Adrenal gland (tissue), 19 donors: ENCODE results near the gene TFF2. TPM values are rescaled to one million over a fixed set of nuclear protein-coding genes. Genes with fewer than 3 reads are reported as not detected.

ENCODE experiments used
- DNase-seq, 7 donors: peaks; one replicate each; pipeline ENCODE4 v3.0.0-alpha.2; 2019 to 2020
- H3K27ac ChIP-seq, 5 donors: fragments of 200-600 bp; sonication (generic) in 4 of 5; 1 replicate in 3 of 5; 2 replicates in 2 of 5; pipeline versions ENCODE4 v1.5.1 to v1.8.0; 2016 to 2020; ENCODE audit warnings: mild to moderate bottlenecking in 1 of 5
- H3K27me3 ChIP-seq: fragments of 200-600 bp; 2 replicates; pipeline ENCODE4 v1.8.0; 2021
- H3K36me3 ChIP-seq, 2 donors: fragments of 200-600 bp; replicated peaks in 1 of 2; 1 replicate in 1 of 2; 2 replicates in 1 of 2; pipeline versions ENCODE4 v1.5.1 to v1.8.0; 2018 to 2022
- H3K4me1 ChIP-seq, 2 donors: fragments of 200-600 bp; replicated peaks in 1 of 2; 1 replicate in 1 of 2; 2 replicates in 1 of 2; pipeline versions ENCODE4 v1.5.1 to v1.8.0; 2018 to 2021
- H3K4me3 ChIP-seq, 4 donors: fragments of 200-600 bp; sonication (generic) in 3 of 4; one replicate each; pipeline ENCODE4 v1.5.1; 2016 to 2018
- H3K9me3 ChIP-seq, 3 donors: fragments of 200-600 bp; sonication (generic) in 1 of 3; replicated peaks in 1 of 3; 1 replicate in 2 of 3; 2 replicates in 1 of 3; pipeline versions ENCODE4 v1.5.1 to v1.8.0; 2016 to 2021
- POLR2A ChIP-seq, 2 donors: fragments of 450-650 bp; IDR thresholded peaks; one replicate each; pipeline ENCODE4 v1.6.1; 2017; ENCODE audit warnings: antibody characterized with exemption in 2 of 2, mild to moderate bottlenecking in 2 of 2, moderate library complexity in 1 of 2
- WGBS, 4 donors: extraction: QIAGEN DNeasy Blood & Tissue Kit in 2 of 4; methylation state at CpG; one replicate each; pipeline versions ENCODE4 v1.1.5 to v1.1.7; 2013 to 2017; 5-methylcytosine and 5-hydroxymethylcytosine counted together
- intact Hi-C, 2 donors: fragments of 100-400 bp; cut with DNase I; formaldehyde crosslinking; loops; one replicate each; pipeline versions ENCODE4 v1.14.1 to v1.15.0; 2022 to 2023
- long read RNA-seq, 10 donors: library from polyadenylated mRNA in 3 of 10; unstranded in 2 of 10; stranded (forward) in 1 of 10; transcript quantifications; one replicate each; pipeline ENCODE4 v2.0.0 and lab custom pipeline, GENCODE V29; 2021 to 2026
- polyA plus RNA-seq, 3 donors: library from polyadenylated mRNA; stranded (reverse); fragments of 200-250 nt in 2 of 3; fragments of 350-450 nt in 1 of 3; fragmentation: Illumina TruSeq in 1 of 3; extraction: RNeasy Lipid Tissue Mini Kit (QIAGEN cat#74804) in 1 of 3; gene quantifications; one replicate each; pipeline ENCODE4 v1.2.3, GENCODE V29; 2013 to 2014
- total RNA-seq, 9 donors: library from RNA; depleted of rRNA in 4 of 9; stranded (reverse); fragments of >200 nt in 4 of 9; fragments of 120-200 nt in 1 of 9; fragmentation: NEBNext Ultra II Directional in 1 of 9; extraction: Animal tissue kit (Norgen Biotek cat#: 25700) in 1 of 9; gene quantifications; one replicate each; pipeline versions ENCODE4 v1.1.0 to v1.2.4, GENCODE V29; 2013 to 2023
- TF ChIP-seq, protein P1 (sequence below), 6 experiments: fragments of 450-650 bp in 4 of 6; fragments of 200-600 bp in 2 of 6; sonication (generic) in 1 of 6; IDR thresholded peaks; 1 replicate in 5 of 6; 2 replicates in 1 of 6; pipeline versions ENCODE4 v1.5.1 to v1.8.0; 2016 to 2021; ENCODE audit warnings: antibody characterized with exemption in 6 of 6, mild to moderate bottlenecking in 2 of 6, moderate library complexity in 1 of 6
- donor health status: healthy with polysubstance abuse.
- donor health status: Bipolar disorder and iron deficiency.
- donor health status: DM: yes; HTN: yes; CAD: no.
- donor health status: DM: no; HTN: no; CAD: no.
- donor health status: DM: no; HTN: no; CAD: no.
- donor health status: DM: yes; HTN: yes; CAD: no.

The TFF2 gene
- total RNA-seq (under 1 TPM in 1 of 9 donors, not detected in 8; 0.39 TPM), polyA plus RNA-seq (under 1 TPM in 1 of 3 donors, not detected in 2; 0.17 TPM)
- long read RNA-seq, donor 1: 0 reads
- long read RNA-seq, donor 2: 0 reads
- long read RNA-seq, donor 3: 0 reads
- long read RNA-seq, donor 4: 0 reads
- long read RNA-seq, donor 5: 0 reads
- long read RNA-seq, donor 6: 0 reads
- long read RNA-seq, donor 7: 0 reads
- long read RNA-seq, donor 8: 0 reads
- long read RNA-seq, donor 9: 0 reads
- long read RNA-seq, donor 10: 0 reads

DNA sequence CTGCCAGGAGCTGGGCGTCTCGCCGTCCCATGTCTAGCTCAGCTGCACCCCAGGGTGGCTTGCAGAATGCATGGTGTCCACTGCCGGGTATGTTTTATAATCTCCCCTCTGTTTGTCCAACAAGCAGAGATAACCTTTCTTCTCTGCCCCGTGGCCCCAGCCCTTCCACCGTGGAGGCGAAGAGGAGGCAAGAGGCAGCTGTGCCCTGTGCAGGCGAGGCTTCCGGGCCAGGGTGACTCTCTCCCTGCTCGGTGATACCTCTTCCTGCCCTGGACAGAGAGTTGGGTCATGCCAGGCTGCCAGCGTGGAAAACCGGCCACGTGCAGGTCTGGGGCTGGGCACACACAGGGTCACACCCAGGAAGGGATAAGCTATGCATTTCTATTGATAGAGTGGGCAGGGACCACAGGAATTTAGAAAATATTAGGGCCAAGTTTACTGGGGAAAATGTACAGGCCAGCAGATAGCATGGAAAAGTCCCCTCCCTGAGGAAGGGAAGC, at the start of gene TFF2:
TFF2 (minus strand) TSS at position 68 of the 500 bp plus-strand sequence; CDS start at position 31, 37 bp downstream.
- H3K4me3 ChIP-seq: no peak within 1 kb of the TSS
- no peaks in the 10 kb centered on the region for H3K27me3 ChIP-seq
- H3K4me1 ChIP-seq: no peaks in the 10 kb centered on the region
- H3K9me3 ChIP-seq: no peaks in the 10 kb centered on the region
- H3K36me3 ChIP-seq: no peaks in the 10 kb centered on the region
- no peak within 1 kb of the TSS for H3K27ac ChIP-seq
- WGBS, 4 donors: 78 to 81% (median 80%) methylated on average over 13 of the region's 13 CpGs
- TF ChIP-seq, protein P1, sequence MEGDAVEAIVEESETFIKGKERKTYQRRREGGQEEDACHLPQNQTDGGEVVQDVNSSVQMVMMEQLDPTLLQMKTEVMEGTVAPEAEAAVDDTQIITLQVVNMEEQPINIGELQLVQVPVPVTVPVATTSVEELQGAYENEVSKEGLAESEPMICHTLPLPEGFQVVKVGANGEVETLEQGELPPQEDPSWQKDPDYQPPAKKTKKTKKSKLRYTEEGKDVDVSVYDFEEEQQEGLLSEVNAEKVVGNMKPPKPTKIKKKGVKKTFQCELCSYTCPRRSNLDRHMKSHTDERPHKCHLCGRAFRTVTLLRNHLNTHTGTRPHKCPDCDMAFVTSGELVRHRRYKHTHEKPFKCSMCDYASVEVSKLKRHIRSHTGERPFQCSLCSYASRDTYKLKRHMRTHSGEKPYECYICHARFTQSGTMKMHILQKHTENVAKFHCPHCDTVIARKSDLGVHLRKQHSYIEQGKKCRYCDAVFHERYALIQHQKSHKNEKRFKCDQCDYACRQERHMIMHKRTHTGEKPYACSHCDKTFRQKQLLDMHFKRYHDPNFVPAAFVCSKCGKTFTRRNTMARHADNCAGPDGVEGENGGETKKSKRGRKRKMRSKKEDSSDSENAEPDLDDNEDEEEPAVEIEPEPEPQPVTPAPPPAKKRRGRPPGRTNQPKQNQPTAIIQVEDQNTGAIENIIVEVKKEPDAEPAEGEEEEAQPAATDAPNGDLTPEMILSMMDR (IDR thresholded peaks at IDR 0.05): no peak
- no peak for TF ChIP-seq POLR2A (IDR thresholded peaks at IDR 0.05)
- peak in 1 of 7 donors; percentile 3 for DNase-seq
- intact Hi-C loops: no loop called here

- no peak for DNase-seq
- 69 to 85% (median 80%) methylated on average over 4 of the region's 4 CpGs for WGBS, 4 donors
- TF ChIP-seq, protein P1 (IDR thresholded peaks at IDR 0.05): no peak
- TF ChIP-seq POLR2A (IDR thresholded peaks at IDR 0.05): no peak
- Histone ChIP-seq H3K27ac (no peak overlapping the region), H3K27me3 (no peaks in the 10 kb centered on the region), H3K4me1 (no peaks in the 10 kb centered on the region), H3K36me3 (no peaks in the 10 kb centered on the region), H3K9me3 (no peaks in the 10 kb centered on the region), H3K4me3 (no peak overlapping the region)
- intact Hi-C loops: no loop called here
Observed at GRCh38 chr21:42400525-42400924, 49.7 kb upstream of the TFF2 start.

- Histone ChIP-seq H3K9me3 (no peaks in the 10 kb centered on the region), H3K4me3 (no peak overlapping the region), H3K27me3 (no peaks in the 10 kb centered on the region), H3K36me3 (no peaks in the 10 kb centered on the region), H3K27ac (no peak overlapping the region), H3K4me1 (no peaks in the 10 kb centered on the region)
- no peak for DNase-seq
- WGBS, 4 donors: 74 to 84% (median 77%) methylated on average over 10 to 12 of the region's 12 CpGs
- TF ChIP-seq, protein P1 (IDR thresholded peaks at IDR 0.05): no peak
- no peak for TF ChIP-seq POLR2A (IDR thresholded peaks at IDR 0.05)
- intact Hi-C loops: no loop called here
Observed at GRCh38 chr21:42398436-42399028, 47.7 kb upstream of the TFF2 start.

GRCh38 chr21:42397746-42398394, 47.1 kb upstream of the TFF2 start:
- TF ChIP-seq, protein P1 (IDR thresholded peaks at IDR 0.05): no peak
- TF ChIP-seq POLR2A (IDR thresholded peaks at IDR 0.05): no peak
- H3K27ac ChIP-seq: no peak overlapping the region
- no peak overlapping the region for H3K4me3 ChIP-seq
- H3K27me3 ChIP-seq: no peaks in the 10 kb centered on the region
- intact Hi-C loops: no loop called here
- H3K4me1 ChIP-seq: no peaks in the 10 kb centered on the region
- no peaks in the 10 kb centered on the region for H3K9me3 ChIP-seq
- H3K36me3 ChIP-seq: no peaks in the 10 kb centered on the region
- WGBS, 4 donors: 86 to 89% (median 87%) methylated on average over 14 of the region's 14 CpGs
- DNase-seq: no peak
